Ovary (tissue), 3 donors: Measurements from ENCODE around the gene ARID1B.

Experiments used
- EP300 ChIP-seq: sonication (generic); formaldehyde crosslinking; IDR thresholded peaks from one replicate; pipeline ENCODE4 v1.6.1; 2017; ENCODE audit warnings: antibody characterized with exemption
- POLR2A ChIP-seq: fragments of 450-650 bp; IDR thresholded peaks from one replicate; pipeline ENCODE4 v1.6.1; 2017; ENCODE audit warnings: antibody characterized with exemption, mild to moderate bottlenecking, moderate library complexity
- TF ChIP-seq, protein P1 (sequence below), 3 donors: fragments of 450-650 bp in 2 of 3; fragments of 200-600 bp in 1 of 3; IDR thresholded peaks; one replicate each; pipeline versions ENCODE4 v1.5.1 to v1.8.0; 2016 to 2022; ENCODE audit warnings: antibody characterized with exemption in 3 of 3, mild to moderate bottlenecking in 1 of 3
- donor health status: DM: no; HTN: no; CAD: no.

DNA sequence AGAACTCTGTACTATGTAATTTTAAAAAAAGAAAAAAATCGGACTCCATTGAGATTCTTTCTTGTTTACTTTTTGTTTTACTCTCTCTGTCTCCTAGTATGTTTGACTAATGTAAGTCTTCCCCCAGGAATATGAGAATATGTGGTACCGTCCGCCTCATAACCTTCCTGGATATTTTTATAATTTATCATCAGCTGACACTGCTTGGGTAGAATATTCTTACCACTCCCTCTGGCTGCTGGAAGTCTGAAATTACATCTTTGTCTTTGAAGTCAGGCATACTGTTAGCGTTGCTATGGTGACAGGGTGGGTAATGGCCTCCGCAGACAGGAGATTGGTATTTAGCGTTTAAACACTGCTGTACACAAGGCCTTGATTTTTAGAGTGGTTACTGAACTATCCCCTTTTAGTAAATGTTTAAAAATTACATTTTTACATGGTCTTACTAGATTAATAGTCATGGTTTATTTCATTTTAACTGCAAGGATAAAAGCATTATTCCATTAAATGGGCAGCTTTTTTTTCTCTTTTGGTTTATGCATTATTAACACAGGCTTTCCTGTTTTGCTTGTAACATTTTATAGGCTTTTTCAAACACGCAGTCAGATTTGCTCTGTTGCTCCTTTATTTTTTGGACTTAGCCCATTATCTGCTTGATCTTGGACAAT lies 176.4 kb downstream of the ARID1B start:
- no peak for TF ChIP-seq EP300
- TF ChIP-seq, protein P1, sequence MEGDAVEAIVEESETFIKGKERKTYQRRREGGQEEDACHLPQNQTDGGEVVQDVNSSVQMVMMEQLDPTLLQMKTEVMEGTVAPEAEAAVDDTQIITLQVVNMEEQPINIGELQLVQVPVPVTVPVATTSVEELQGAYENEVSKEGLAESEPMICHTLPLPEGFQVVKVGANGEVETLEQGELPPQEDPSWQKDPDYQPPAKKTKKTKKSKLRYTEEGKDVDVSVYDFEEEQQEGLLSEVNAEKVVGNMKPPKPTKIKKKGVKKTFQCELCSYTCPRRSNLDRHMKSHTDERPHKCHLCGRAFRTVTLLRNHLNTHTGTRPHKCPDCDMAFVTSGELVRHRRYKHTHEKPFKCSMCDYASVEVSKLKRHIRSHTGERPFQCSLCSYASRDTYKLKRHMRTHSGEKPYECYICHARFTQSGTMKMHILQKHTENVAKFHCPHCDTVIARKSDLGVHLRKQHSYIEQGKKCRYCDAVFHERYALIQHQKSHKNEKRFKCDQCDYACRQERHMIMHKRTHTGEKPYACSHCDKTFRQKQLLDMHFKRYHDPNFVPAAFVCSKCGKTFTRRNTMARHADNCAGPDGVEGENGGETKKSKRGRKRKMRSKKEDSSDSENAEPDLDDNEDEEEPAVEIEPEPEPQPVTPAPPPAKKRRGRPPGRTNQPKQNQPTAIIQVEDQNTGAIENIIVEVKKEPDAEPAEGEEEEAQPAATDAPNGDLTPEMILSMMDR (IDR thresholded peaks at IDR 0.05) = peak in 1 of 3 donors; percentile 43
- TF ChIP-seq POLR2A = no peak
